ENCODE measurements around the gene LMLN.
"Not testable (repeated sequence)": the region's sequence is repeated elsewhere in the genome, so short reads cannot be mapped to it uniquely, and the experiment has no call there.

The LMLN gene

GRCh38 chr3:197956626-197956988 is 3.4 kb upstream of the LMLN start:
- DNase-seq = no peak

GRCh38 chr3:197957790-197958133 is 2.3 kb upstream of the LMLN start:
- no peak for DNase-seq

- no peak for DNase-seq
Observed at GRCh38 chr3:197958346-197958745, 1.7 kb upstream of the LMLN start.

GRCh38 chr3:197958848-197959247 is 1.2 kb upstream of the LMLN start:
- not testable (repeated sequence) for DNase-seq

- no peak for DNase-seq
Observed at GRCh38 chr3:197959500-197959890, 522 bp upstream of the LMLN start.

GRCh38 chr3:197960694-197961581 is 921 bp downstream of the LMLN start:
- no peak for DNase-seq

GRCh38 chr3:197961582-197961945 is 1.5 kb downstream of the LMLN start:
- no peak for DNase-seq

- no peak for DNase-seq
Observed at GRCh38 chr3:197963019-197963637, 3.1 kb downstream of the LMLN start.

- DNase-seq = not testable (repeated sequence)
Observed at GRCh38 chr3:197967337-197967989, 7.4 kb downstream of the LMLN start.

GRCh38 chr3:197970588-197970987 is 10.6 kb downstream of the LMLN start:
- no peak for DNase-seq

- DNase-seq = no peak
Observed at GRCh38 chr3:197974016-197974415, 14.0 kb downstream of the LMLN start.

- no peak for DNase-seq
Observed at GRCh38 chr3:197975311-197975710, 15.3 kb downstream of the LMLN start.

GRCh38 chr3:197983076-197983475 is 23.1 kb downstream of the LMLN start:
- no peak for DNase-seq

- DNase-seq = no peak
Observed at GRCh38 chr3:197989651-197990050, 29.6 kb downstream of the LMLN start.

- DNase-seq = no peak
Observed at GRCh38 chr3:197994736-197995135, 34.7 kb downstream of the LMLN start.

- DNase-seq = no peak
Observed at GRCh38 chr3:197996855-197997254, 36.8 kb downstream of the LMLN start.

GRCh38 chr3:197997936-197998335 is 37.9 kb downstream of the LMLN start:
- DNase-seq = no peak

- DNase-seq = no peak
Observed at GRCh38 chr3:198017090-198017489, 57.1 kb downstream of the LMLN start.

GRCh38 chr3:198018416-198018815 is 58.4 kb downstream of the LMLN start:
- DNase-seq = no peak

GRCh38 chr3:198019115-198019514 is 59.1 kb downstream of the LMLN start:
- DNase-seq = no peak

- no peak for DNase-seq
Observed at GRCh38 chr3:198021320-198021719, 61.3 kb downstream of the LMLN start.

GRCh38 chr3:198022604-198023003 is 62.6 kb downstream of the LMLN start:
- DNase-seq = no peak

GRCh38 chr3:198025644-198026043 is 65.6 kb downstream of the LMLN start:
- no peak for DNase-seq

- DNase-seq = no peak
Observed at GRCh38 chr3:198026620-198027019, 66.6 kb downstream of the LMLN start.

Measured in retina (tissue), 1 donor.